Erythroblast (primary cell): ENCODE results near the gene ZNF546.
A peak's percentile ranks its signal among the peaks of the same experiment; 100 is the strongest.

Source experiments
- DNase-seq, 2 experiments: peaks; one replicate each; lab custom pipeline; 2025; lab: John Stamatoyannopoulos, UW
- GATA1 ChIP-seq: IDR thresholded peaks from 2 replicates; pipeline ENCODE4 v1.6.1; 2011; ENCODE audit warnings: low read depth, mild to moderate bottlenecking, control low read depth, low read length, moderate library complexity
- POLR2A ChIP-seq: IDR thresholded peaks from 2 replicates; pipeline ENCODE4 v1.6.1; 2011; ENCODE audit warnings: mild to moderate bottlenecking, low read length

ZNF546 gene

GRCh38 chr19:39970425-39970674 is 26.5 kb upstream of the ZNF546 start:
- TF ChIP-seq POLR2A (no peak), GATA1 (no peak)
- DNase-seq, result no peak

DNA sequence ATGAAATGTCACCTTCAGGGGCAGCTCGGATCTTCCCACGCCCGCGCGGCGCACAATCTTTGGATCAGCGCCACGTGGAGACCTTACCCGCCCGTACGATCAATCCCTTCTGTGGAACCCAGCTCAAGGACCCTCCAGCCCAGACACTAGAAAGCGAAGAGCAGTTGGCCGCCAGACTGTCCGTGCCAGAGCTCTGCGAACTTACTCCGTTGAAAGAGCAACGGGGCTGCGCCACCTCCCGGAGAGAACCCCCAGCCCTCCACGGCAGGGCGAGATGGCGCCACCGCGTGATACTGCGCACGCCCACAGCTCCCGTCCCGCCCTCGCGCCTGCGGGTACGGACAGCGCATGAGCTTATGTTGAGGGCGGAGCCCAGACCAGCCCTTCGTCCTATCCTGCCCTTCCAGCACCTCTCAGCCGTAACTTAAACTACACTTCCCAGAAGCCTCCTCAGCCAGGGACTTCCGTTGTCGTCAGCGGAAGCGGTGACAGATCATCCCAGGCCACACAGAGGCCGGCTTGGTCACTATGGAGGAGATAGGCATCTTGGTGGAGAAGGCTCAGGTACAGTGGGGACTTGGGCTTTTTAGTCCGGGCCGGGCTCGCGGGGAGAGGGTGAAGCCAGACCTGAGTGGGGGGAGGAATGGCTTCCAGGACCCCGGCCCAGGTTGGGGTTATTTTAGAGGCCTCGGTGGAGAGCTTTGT is 26.0 kb upstream of the ZNF546 start, which contains the start of gene PSMC4:
Gene PSMC4 (plus strand): TSS at position 491 of the 705 bp plus-strand sequence. CDS start 38 bp downstream, at position 529.
- DNase-seq, result peak; percentile 99
- peak; percentile 92 for TF ChIP-seq POLR2A
- TF ChIP-seq GATA1, result no peak

- TF ChIP-seq GATA1 (no peak), POLR2A (no peak)
- DNase-seq, result peak; percentile 74 to 82
Observed at GRCh38 chr19:39971380-39972035, 25.4 kb upstream of the ZNF546 start.

DNA sequence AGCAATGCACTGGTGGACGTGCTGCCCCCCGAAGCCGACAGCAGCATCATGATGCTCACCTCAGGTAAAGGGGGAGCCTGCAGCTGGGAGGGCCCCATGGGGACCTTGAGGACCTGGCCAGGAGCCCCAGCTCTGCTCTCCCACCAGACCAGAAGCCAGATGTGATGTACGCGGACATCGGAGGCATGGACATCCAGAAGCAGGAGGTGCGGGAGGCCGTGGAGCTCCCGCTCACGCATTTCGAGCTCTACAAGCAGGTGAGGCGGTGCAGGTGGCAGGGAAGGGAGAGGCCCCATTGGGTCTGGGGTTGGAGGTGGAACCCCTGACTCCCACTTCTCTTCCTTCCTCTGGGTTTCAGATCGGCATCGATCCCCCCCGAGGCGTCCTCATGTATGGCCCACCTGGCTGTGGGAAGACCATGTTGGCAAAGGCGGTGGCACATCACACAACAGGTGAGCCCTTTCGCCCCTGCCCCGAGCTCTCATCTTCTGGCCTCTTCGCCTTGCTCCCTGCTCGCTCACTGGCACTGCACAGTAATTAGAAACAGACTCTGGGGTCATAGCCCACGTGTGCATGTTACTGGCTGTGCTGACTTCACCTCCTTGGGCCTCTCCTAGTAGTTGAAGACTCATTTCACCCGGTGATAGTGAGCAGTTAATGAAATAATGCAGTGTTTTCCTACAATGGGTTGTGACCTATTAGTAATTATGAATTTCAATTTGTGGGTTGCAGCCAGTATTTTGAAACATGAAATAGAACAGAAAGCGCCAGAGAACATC is 22.3 kb upstream of the ZNF546 start:
- no peak for DNase-seq
- TF ChIP-seq POLR2A, result no peak

DNA sequence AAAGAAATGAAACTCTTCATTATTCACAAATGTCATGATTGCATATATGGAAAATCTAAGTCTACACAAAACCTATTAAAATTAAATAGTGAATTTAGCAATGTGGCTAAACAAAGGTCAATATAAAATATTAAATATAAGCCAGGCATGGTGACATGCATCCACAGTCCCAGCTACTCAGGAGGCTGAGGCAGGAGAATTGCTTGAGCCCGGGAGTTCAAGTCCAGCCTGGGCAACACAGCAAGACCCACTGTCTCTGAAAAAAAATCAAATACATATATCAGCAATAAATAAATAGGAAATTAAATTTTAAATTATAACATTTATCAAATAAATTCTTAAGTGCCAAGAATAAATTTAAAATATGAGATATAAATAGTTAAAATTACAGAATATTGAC is 14.0 kb upstream of the ZNF546 start:
- DNase-seq, result no peak
- TF ChIP-seq POLR2A, result no peak
- TF ChIP-seq GATA1, result no peak

GRCh38 chr19:39983695-39984300 is 13.1 kb upstream of the ZNF546 start:
- DNase-seq, result no peak
- no peak for TF ChIP-seq POLR2A
- no peak for TF ChIP-seq GATA1

DNA sequence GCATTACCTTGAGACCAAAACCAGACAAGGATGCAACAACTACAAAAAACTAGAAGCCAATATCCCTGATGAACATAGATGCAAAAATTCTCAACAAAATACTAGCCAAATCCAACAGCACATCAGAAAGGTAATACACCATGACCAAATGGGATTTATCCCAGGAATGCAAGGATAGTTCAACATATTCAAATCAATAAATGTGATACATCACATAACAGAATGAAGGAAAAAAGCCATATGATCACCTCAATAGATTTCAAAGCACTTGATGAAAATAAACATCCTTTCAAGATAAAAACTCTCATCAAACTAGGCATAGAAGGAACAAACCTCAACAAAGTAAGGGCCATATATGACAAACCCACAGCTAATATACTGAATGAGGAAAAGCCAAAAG is 10.2 kb upstream of the ZNF546 start:
- no peak for DNase-seq
- TF ChIP-seq POLR2A (no peak), GATA1 (no peak)

DNA sequence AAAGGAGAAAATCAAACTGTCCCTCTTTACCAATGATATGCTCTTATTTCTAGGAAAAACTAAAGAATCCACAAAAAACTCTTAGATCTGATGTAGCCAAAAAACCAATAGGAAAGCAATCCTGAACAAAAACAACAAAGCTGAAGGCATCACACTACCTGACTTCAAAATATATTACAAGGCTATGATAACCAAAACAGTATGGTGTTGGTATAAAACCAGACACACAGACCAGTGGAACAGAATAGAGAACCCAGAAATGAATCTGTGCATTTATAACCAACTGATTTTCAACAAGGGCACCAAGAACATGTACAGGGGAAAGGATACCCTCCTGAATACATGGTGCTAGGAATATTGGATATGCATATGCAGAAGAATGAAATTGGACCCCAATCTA is 9.7 kb upstream of the ZNF546 start:
- TF ChIP-seq POLR2A (no peak), GATA1 (no peak)
- DNase-seq, result no peak

GRCh38 chr19:39987596-39987995 is 9.3 kb upstream of the ZNF546 start:
- no peak for DNase-seq
- TF ChIP-seq POLR2A (no peak), GATA1 (no peak)

- no peak for TF ChIP-seq POLR2A
- no peak for TF ChIP-seq GATA1
- DNase-seq, result no peak
Observed at GRCh38 chr19:39993605-39994004, 3.3 kb upstream of the ZNF546 start.

DNA sequence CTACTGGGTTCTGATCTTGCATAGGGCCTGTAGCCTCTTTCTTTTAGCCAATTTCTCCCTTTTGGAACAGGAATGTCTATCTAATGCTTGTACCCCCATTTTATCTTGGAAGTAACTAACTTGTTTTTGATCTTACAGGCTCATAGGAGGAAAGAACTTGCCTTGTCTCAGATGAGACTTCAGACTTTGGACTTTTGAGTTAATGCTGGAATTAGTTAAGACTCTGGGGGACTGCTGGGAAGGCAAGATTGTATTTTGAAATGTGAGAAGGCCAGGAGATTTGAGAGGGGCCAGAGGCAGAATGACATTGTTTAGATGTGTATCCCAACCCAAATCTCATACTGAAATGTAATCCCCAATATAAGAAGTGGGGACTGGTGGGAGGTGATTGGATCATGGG is 2.5 kb upstream of the ZNF546 start:
- DNase-seq, result no peak
- TF ChIP-seq GATA1, result no peak
- no peak for TF ChIP-seq POLR2A

DNA sequence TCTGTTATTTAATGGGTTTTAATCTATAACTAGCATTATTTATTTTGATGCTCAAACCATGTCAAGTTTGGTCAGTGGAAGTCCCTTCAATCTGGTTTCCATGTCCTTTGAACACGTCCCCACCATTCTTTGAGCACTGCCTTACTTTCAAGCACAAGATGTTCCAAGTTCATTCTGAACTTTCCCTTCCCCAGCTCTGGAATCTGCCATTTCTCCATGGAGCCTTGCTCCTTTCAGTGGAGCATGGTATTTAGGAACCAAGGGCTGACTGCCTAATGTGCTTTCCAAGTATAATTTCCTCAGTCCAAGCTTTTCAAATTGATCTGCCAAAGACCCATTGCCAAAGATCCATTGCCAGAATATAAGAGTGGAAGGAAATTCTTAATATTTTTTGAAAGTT is 1.1 kb upstream of the ZNF546 start:
- TF ChIP-seq GATA1, result no peak
- no peak for TF ChIP-seq POLR2A

GRCh38 chr19:39996218-39996810 is 546 bp upstream of the ZNF546 start:
- TF ChIP-seq POLR2A (no peak), GATA1 (no peak)
- DNase-seq, result peak in 1 of 2 experiments; percentile 52

More for the DNA sequence above, 1.1 kb upstream of the ZNF546 start:
- no peak for DNase-seq
